PC-9 (cell line): ENCODE data around the gene ZFHX3.

Experiments used
- CTCF ChIP-seq: fragments of 200-600 bp; sonication (generic); conservative IDR thresholded peaks from 2 replicates; pipeline ENCODE4 v1.6.1; 2017; ENCODE audit warnings: mixed run types, antibody characterized with exemption, mild to moderate bottlenecking, moderate library complexity
- EZH2 ChIP-seq: fragments of 200-600 bp; sonication (generic); IDR thresholded peaks from 2 replicates; pipeline ENCODE4 v1.8.0; 2017; ENCODE audit warnings: antibody characterized with exemption, low read depth

GRCh38 chr16:72950669-72951068 is 97.3 kb downstream of the ZFHX3 start:
- TF ChIP-seq CTCF (no peak), EZH2 (no peak)
